ENCODE results near the gene GTF3C1. TPM values are rescaled to one million over a fixed set of nuclear protein-coding genes. Genes with fewer than 3 reads are reported as not detected.

The GTF3C1 gene
- total and polyA plus RNA-seq, 2 of the 8 experiments (the other 6 are each of a cell fraction or from before 2014, with no cell fraction given): 89.3 to 126 TPM

- WGBS, 2 experiments (ENCODE audit: extremely low coverage in 1 of 2, insufficient coverage in 1 of 2, insufficient read length in 1 of 2, insufficient replicate concordance in 2 of 2, low coverage in 1 of 2, low lambda C conversion rate in 2 of 2, missing lambda C conversion rate in 1 of 2): 91% methylated on average over 1 of the region's 1 CpG; no CpG with 5 or more reads in 1 of the 2 experiments
- Histone ChIP-seq H3K27ac (ENCODE audit: low read depth, low read length) (no peak overlapping the region), H3K56ac (replicated peaks; ENCODE audit: insufficient read length, low read depth, low read length) (no peak overlapping the region), H2AFZ (ENCODE audit: low read length) (no peak overlapping the region), H4K8ac (ENCODE audit: extremely low read depth, insufficient read depth, low read length) (no peak overlapping the region; the same call in 1 of the 2 replicates), H4K5ac (ENCODE audit: insufficient read length, low read depth, low read length) (no peak overlapping the region), H3K9me3 (ENCODE audit: insufficient read depth in 2 of 2, low read depth in 1 of 2, low read length in 1 of 2) (no peaks in the 10 kb centered on the region), H3K27me3 (replicated peaks in 1 of 4; ENCODE audit: control insufficient read depth in 3 of 4, extremely low read depth in 1 of 4, insufficient read depth in 3 of 4, low read length in 3 of 4) (no peaks in the 10 kb centered on the region), H2BK5ac (ENCODE audit: low read depth, low read length) (no peak overlapping the region), H3K23me2 (ENCODE audit: low read depth, low read length) (no peaks in the 10 kb centered on the region), H3K4me1 (replicated peaks in 1 of 4; ENCODE audit: control insufficient read depth in 3 of 4, insufficient read depth in 4 of 4, low read length in 3 of 4) (0 out of 7 replicates have a peak, but pooled peaks cover 0 to 2% (median 0%) of the 10 kb centered on the region in 4 experiments), H3K4me2 (ENCODE audit: insufficient read depth in 1 of 2, low read depth in 2 of 2, low read length in 2 of 2) (no peak overlapping the region), H3K9ac (replicated peaks in 1 of 4; ENCODE audit: extremely low read depth in 1 of 4, low read depth in 3 of 4, low read length in 3 of 4) (no peak overlapping the region), H3K18ac (ENCODE audit: extremely low read depth, low read length) (no peak overlapping the region), H3K14ac (ENCODE audit: insufficient read length) (no peak overlapping the region), H3K79me1 (ENCODE audit: low read depth, low read length) (no peaks in the 10 kb centered on the region), H3K4me3 (ENCODE audit: extremely low read depth in 1 of 4, insufficient read depth in 2 of 4, low read depth in 3 of 4, low read length in 4 of 4) (no peak overlapping the region), H2AK5ac (ENCODE audit: low read depth, low read length) (no peak overlapping the region), H2BK20ac (ENCODE audit: low read length) (no peak overlapping the region), H3K23ac (ENCODE audit: insufficient read length) (no peak overlapping the region), H3K79me2 (ENCODE audit: control insufficient read depth in 1 of 2, insufficient read depth in 2 of 2, low read length in 2 of 2) (no peaks in the 10 kb centered on the region), H2BK15ac (ENCODE audit: low read length) (no peak overlapping the region), H3K36me3 (ENCODE audit: control insufficient read depth in 2 of 4, insufficient read depth in 4 of 4, low read length in 3 of 4) (no peaks in the 10 kb centered on the region), H2BK120ac (replicated peaks; ENCODE audit: low read depth, low read length) (no peak overlapping the region), H4K20me1 (replicated peaks in 1 of 2; ENCODE audit: control insufficient read depth in 1 of 2, insufficient read depth in 2 of 2, low read length in 2 of 2) (peaks cover 0 to 1% of the 10 kb centered on the region in 2 experiments), H2BK12ac (ENCODE audit: low read depth, low read length) (no peak overlapping the region), H4K91ac (replicated peaks; ENCODE audit: insufficient read length, low read length) (no peak overlapping the region), H3K4ac (replicated peaks; ENCODE audit: insufficient read length, low read depth, low read length) (no peak overlapping the region)
- FAIRE-seq: no peak
- POLR2A ChIA-PET (ENCODE audit: partially characterized antibody): no interaction called here
- no peak for TF ChIP-seq SP2 (IDR thresholded peaks at IDR 0.05; ENCODE audit: low read length)
- no peak for TF ChIP-seq BCL11A (IDR thresholded peaks at IDR 0.05; ENCODE audit: low read depth in 2 of 2, low read length in 2 of 2)
- TF ChIP-seq PHF8 (conservative IDR thresholded peaks at IDR 0.05; ENCODE audit: low read depth, low read length): no peak
- no peak for TF ChIP-seq CEBPB (IDR thresholded peaks at IDR 0.05; ENCODE audit: low read depth, low read length)
- TF ChIP-seq HDAC2 (IDR thresholded peaks at IDR 0.05; ENCODE audit: borderline replicate concordance in 1 of 2, low read depth in 2 of 2, low read length in 2 of 2): no peak
- TF ChIP-seq EZH2 (IDR thresholded peaks at IDR 0.05; ENCODE audit: low read depth, low read length, severe bottlenecking): no peak
- TF ChIP-seq YY1 (IDR thresholded peaks at IDR 0.05; ENCODE audit: low read depth, low read length): no peak
- no peak for TF ChIP-seq BACH1 (IDR thresholded peaks at IDR 0.05; ENCODE audit: low read length)
- no peak for TF ChIP-seq KDM5A (IDR thresholded peaks at IDR 0.05; ENCODE audit: low read length)
- no peak for TF ChIP-seq ASH2L (IDR thresholded peaks at IDR 0.05; ENCODE audit: low read length)
- no peak for TF ChIP-seq TBP (IDR thresholded peaks at IDR 0.05; ENCODE audit: low read depth, low read length)
- CTCF ChIA-PET (ENCODE audit: partially characterized antibody): interaction anchor here (1.6 kb wide), 1 partner anchor 14 kb away, joined by 4 read pairs; no protein-coding TSS in a partner anchor
- no peak for DNase-seq (ENCODE audit: low read depth in 1 of 2, low spot score in 2 of 2)
These were observed 33.9 kb upstream of the GTF3C1 start for GRCh38 chr16:27583634-27584033.
